GM19025 (cell line): ENCODE data around the gene ITGB1BP1.

Experiments used
- ATAC-seq: cut with Tn5 transposase; IDR thresholded peaks from one replicate; pipeline ENCODE4 v1.9.1; 2021; ENCODE audit warnings: mild to moderate bottlenecking, low read depth, moderate library complexity; ENCODE audit not compliant: unreplicated experiment

The ITGB1BP1 gene

GRCh38 chr2:9355270-9355669 is 68.1 kb downstream of the ITGB1BP1 start:
- no peak for ATAC-seq

GRCh38 chr2:9354318-9354717 is 69.0 kb downstream of the ITGB1BP1 start:
- no peak for ATAC-seq
